Liver (tissue), 3 donors: ENCODE results near the gene RAB11A.

Experiments
- EGR1 ChIP-seq, 2 donors: IDR thresholded peaks; 2 replicates each; pipeline ENCODE4 v1.6.1; 2016 to 2018; ENCODE audit warnings: antibody characterized with exemption in 2 of 2, low read depth in 2 of 2
- GABPA ChIP-seq, 2 donors: IDR thresholded peaks in 1 of 2; conservative IDR thresholded peaks in 1 of 2; 2 replicates each; pipeline ENCODE4 v1.6.1; 2016; ENCODE audit warnings: antibody characterized with exemption in 2 of 2, mild to moderate bottlenecking in 1 of 2, moderate library complexity in 1 of 2
- MAX ChIP-seq: IDR thresholded peaks from 2 replicates; pipeline ENCODE4 v1.6.1; 2016; ENCODE audit warnings: antibody characterized with exemption
- NR2F2 ChIP-seq: IDR thresholded peaks from 2 replicates; pipeline ENCODE4 v1.6.1; 2016; ENCODE audit warnings: antibody characterized with exemption
- RAD21 ChIP-seq, 2 donors: IDR thresholded peaks; 2 replicates each; pipeline ENCODE4 v1.6.1; 2016; ENCODE audit warnings: antibody characterized with exemption in 2 of 2, mild to moderate bottlenecking in 2 of 2
- TAF1 ChIP-seq: conservative IDR thresholded peaks from 2 replicates; pipeline ENCODE4 v1.6.1; 2016; ENCODE audit warnings: antibody characterized with exemption, mild to moderate bottlenecking
- YY1 ChIP-seq: IDR thresholded peaks from 2 replicates; pipeline ENCODE4 v1.6.1; 2016; ENCODE audit warnings: antibody characterized with exemption, mild to moderate bottlenecking
- ZBTB33 ChIP-seq: IDR thresholded peaks from 2 replicates; pipeline ENCODE4 v1.6.1; 2016; ENCODE audit warnings: antibody characterized with exemption
- TF ChIP-seq, protein P1 (sequence below): fragments of 150-350 bp; IDR thresholded peaks from 2 replicates; pipeline ENCODE4 v1.5.1; 2017; ENCODE audit warnings: improper control_type of control experiment, low read depth, low read length; ENCODE audit not compliant: missing input control
- TF ChIP-seq, protein P2 (sequence below): IDR thresholded peaks from 2 replicates; pipeline ENCODE4 v1.6.1; 2016; ENCODE audit warnings: antibody characterized with exemption, mild to moderate bottlenecking
- TF ChIP-seq, protein P3 (sequence below): IDR thresholded peaks from 2 replicates; pipeline ENCODE4 v1.6.1; 2016; ENCODE audit warnings: antibody characterized with exemption
- donor health status: healthy.
- donor health status: healthy.

DNA sequence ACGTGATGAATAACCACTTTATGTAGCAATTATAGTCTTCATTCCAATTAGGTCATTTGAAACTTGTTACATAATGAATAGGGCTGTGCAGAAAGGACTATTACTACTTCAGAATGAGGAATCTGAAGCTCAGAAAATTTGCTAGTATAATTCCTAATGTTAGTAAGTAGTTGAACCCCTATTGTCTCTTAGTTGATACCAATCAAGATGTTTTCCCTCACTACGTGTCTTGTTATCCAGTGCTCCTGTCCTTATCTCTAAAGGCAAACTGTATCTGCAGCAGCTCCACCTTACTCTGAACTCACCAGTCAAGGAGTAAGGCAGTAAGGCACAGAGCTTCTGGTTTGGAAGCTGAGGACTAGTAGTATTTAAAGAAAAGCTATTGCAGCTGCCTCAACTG, 32.0 kb downstream of the RAB11A start:
- TF ChIP-seq, protein P1, sequence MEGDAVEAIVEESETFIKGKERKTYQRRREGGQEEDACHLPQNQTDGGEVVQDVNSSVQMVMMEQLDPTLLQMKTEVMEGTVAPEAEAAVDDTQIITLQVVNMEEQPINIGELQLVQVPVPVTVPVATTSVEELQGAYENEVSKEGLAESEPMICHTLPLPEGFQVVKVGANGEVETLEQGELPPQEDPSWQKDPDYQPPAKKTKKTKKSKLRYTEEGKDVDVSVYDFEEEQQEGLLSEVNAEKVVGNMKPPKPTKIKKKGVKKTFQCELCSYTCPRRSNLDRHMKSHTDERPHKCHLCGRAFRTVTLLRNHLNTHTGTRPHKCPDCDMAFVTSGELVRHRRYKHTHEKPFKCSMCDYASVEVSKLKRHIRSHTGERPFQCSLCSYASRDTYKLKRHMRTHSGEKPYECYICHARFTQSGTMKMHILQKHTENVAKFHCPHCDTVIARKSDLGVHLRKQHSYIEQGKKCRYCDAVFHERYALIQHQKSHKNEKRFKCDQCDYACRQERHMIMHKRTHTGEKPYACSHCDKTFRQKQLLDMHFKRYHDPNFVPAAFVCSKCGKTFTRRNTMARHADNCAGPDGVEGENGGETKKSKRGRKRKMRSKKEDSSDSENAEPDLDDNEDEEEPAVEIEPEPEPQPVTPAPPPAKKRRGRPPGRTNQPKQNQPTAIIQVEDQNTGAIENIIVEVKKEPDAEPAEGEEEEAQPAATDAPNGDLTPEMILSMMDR = no peak
- TF ChIP-seq, protein P2, sequence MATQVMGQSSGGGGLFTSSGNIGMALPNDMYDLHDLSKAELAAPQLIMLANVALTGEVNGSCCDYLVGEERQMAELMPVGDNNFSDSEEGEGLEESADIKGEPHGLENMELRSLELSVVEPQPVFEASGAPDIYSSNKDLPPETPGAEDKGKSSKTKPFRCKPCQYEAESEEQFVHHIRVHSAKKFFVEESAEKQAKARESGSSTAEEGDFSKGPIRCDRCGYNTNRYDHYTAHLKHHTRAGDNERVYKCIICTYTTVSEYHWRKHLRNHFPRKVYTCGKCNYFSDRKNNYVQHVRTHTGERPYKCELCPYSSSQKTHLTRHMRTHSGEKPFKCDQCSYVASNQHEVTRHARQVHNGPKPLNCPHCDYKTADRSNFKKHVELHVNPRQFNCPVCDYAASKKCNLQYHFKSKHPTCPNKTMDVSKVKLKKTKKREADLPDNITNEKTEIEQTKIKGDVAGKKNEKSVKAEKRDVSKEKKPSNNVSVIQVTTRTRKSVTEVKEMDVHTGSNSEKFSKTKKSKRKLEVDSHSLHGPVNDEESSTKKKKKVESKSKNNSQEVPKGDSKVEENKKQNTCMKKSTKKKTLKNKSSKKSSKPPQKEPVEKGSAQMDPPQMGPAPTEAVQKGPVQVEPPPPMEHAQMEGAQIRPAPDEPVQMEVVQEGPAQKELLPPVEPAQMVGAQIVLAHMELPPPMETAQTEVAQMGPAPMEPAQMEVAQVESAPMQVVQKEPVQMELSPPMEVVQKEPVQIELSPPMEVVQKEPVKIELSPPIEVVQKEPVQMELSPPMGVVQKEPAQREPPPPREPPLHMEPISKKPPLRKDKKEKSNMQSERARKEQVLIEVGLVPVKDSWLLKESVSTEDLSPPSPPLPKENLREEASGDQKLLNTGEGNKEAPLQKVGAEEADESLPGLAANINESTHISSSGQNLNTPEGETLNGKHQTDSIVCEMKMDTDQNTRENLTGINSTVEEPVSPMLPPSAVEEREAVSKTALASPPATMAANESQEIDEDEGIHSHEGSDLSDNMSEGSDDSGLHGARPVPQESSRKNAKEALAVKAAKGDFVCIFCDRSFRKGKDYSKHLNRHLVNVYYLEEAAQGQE = no peak
- TF ChIP-seq TAF1 (no peak), GABPA (IDR thresholded peaks at IDR 0.05 in 1 of 2, conservative IDR thresholded peaks at IDR 0.05 in 1 of 2) (no peak), RAD21 (IDR thresholded peaks at IDR 0.05) (no peak), ZBTB33 (no peak), MAX (no peak), NR2F2 (no peak), EGR1 (IDR thresholded peaks at IDR 0.05; ENCODE audit: low read depth in 2 of 2) (no peak), YY1 (no peak)
- TF ChIP-seq, protein P3, sequence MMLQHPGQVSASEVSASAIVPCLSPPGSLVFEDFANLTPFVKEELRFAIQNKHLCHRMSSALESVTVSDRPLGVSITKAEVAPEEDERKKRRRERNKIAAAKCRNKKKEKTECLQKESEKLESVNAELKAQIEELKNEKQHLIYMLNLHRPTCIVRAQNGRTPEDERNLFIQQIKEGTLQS = no peak
